Stimulated activated naive B cell treated with anti-CD40 and anti-IgM and Interleukin-4, amounts not matched to agents 10 μg/mL and 1 μg/mL and 100 μg/mL, for 72 hours (primary cell): ENCODE measurements around the gene CRTC3.
"Not testable (repeated sequence)": the region's sequence is repeated elsewhere in the genome, so short reads cannot be mapped to it uniquely, and the experiment has no call there.

Experiments used
- ATAC-seq, 2 donors: fragments of 150-1000 bp; cut with Tn5 transposase; replicated peaks; 2 replicates each; pipeline ENCODE4 v1.10.0; 2021; ENCODE audit warnings: moderate library complexity in 1 of 2
- DNase-seq: peaks from one replicate; pipeline ENCODE4 v3.0.0; 2021
- H3K27ac Mint-ChIP-seq: one replicate; pipeline ENCODE4 v1.8.0; 2022; ENCODE audit warnings: mild to moderate bottlenecking, mixed read lengths
- H3K27me3 Mint-ChIP-seq, 2 donors: one replicate each; pipeline ENCODE4 v1.8.0; 2022; ENCODE audit warnings: mixed read lengths in 2 of 2
- H3K36me3 Mint-ChIP-seq, 2 donors: one replicate each; pipeline ENCODE4 v1.8.0; 2022; ENCODE audit warnings: mixed read lengths in 2 of 2, mild to moderate bottlenecking in 1 of 2
- H3K4me1 Mint-ChIP-seq, 2 donors: one replicate each; pipeline ENCODE4 v1.8.0; 2022; ENCODE audit warnings: mixed read lengths in 2 of 2, mild to moderate bottlenecking in 1 of 2
- H3K4me3 Mint-ChIP-seq, 2 donors: one replicate each; pipeline ENCODE4 v1.8.0; 2022; ENCODE audit warnings: mild to moderate bottlenecking in 2 of 2, mixed read lengths in 2 of 2, moderate library complexity in 1 of 2
- H3K9me3 Mint-ChIP-seq, 2 donors: one replicate each; pipeline ENCODE4 v1.8.0; 2022; ENCODE audit warnings: mixed read lengths in 2 of 2, mild to moderate bottlenecking in 1 of 2

CRTC3 gene

GRCh38 chr15:90644526-90644925 lies 114.8 kb downstream of the CRTC3 start:
- H3K36me3 Mint-ChIP-seq = peaks cover 17 to 34% of the 10 kb centered on the region in 2 donors
- H3K4me3 Mint-ChIP-seq = no peak overlapping the region
- no peak overlapping the region for H3K27ac Mint-ChIP-seq
- ATAC-seq = no peak
- no peaks in the 10 kb centered on the region for H3K9me3 Mint-ChIP-seq
- peaks cover 5 to 17% of the 10 kb centered on the region in 2 donors for H3K27me3 Mint-ChIP-seq
- peaks cover 11 to 12% of the 10 kb centered on the region in 2 donors for H3K4me1 Mint-ChIP-seq
- no peak for DNase-seq

GRCh38 chr15:90644952-90645725 lies 115.4 kb downstream of the CRTC3 start:
- H3K27ac Mint-ChIP-seq = peak overlapping the region; percentile 15
- peaks cover 5 to 22% of the 10 kb centered on the region in 2 donors for H3K27me3 Mint-ChIP-seq
- DNase-seq (no peak), ATAC-seq (no peak)
- H3K4me3 Mint-ChIP-seq = no peak overlapping the region
- no peaks in the 10 kb centered on the region for H3K9me3 Mint-ChIP-seq
- peaks cover 13 to 16% of the 10 kb centered on the region in 2 donors for H3K4me1 Mint-ChIP-seq
- H3K36me3 Mint-ChIP-seq = peaks cover 17 to 34% of the 10 kb centered on the region in 2 donors

GRCh38 chr15:90645873-90646575 lies 116.3 kb downstream of the CRTC3 start:
- ATAC-seq = no peak
- no peak for DNase-seq
- H3K36me3 Mint-ChIP-seq = peaks cover 17 to 29% of the 10 kb centered on the region in 2 donors
- peaks cover 14 to 21% of the 10 kb centered on the region in 2 donors for H3K4me1 Mint-ChIP-seq
- H3K27me3 Mint-ChIP-seq = peaks cover 7 to 24% of the 10 kb centered on the region in 2 donors
- no peak overlapping the region for H3K4me3 Mint-ChIP-seq
- H3K9me3 Mint-ChIP-seq = no peaks in the 10 kb centered on the region
- H3K27ac Mint-ChIP-seq = no peak overlapping the region

- peaks cover 12 to 24% of the 10 kb centered on the region in 2 donors for H3K27me3 Mint-ChIP-seq
- no peak overlapping the region for H3K4me3 Mint-ChIP-seq
- DNase-seq = no peak
- no peak for ATAC-seq
- no peak overlapping the region for H3K27ac Mint-ChIP-seq
- peaks cover 14 to 21% of the 10 kb centered on the region in 2 donors for H3K4me1 Mint-ChIP-seq
- peaks cover 16 to 27% of the 10 kb centered on the region in 2 donors for H3K36me3 Mint-ChIP-seq
- no peaks in the 10 kb centered on the region for H3K9me3 Mint-ChIP-seq
These were observed 117.1 kb downstream of the CRTC3 start for GRCh38 chr15:90646662-90647305.

GRCh38 chr15:90647326-90647725 lies 117.6 kb downstream of the CRTC3 start:
- Mint-ChIP-seq H3K4me1 (peaks cover 14 to 21% of the 10 kb centered on the region in 2 donors), H3K4me3 (no peak overlapping the region), H3K36me3 (peaks cover 11 to 22% of the 10 kb centered on the region in 2 donors), H3K27me3 (peaks cover 12 to 24% of the 10 kb centered on the region in 2 donors), H3K27ac (no peak overlapping the region), H3K9me3 (no peaks in the 10 kb centered on the region)
- ATAC-seq = no peak
- no peak for DNase-seq

GRCh38 chr15:90648137-90649070 lies 118.7 kb downstream of the CRTC3 start:
- Mint-ChIP-seq H3K4me3 (peak overlapping the region; percentile 44 to 72), H3K27ac (peak overlapping the region; percentile 68), H3K27me3 (peaks cover 12 to 31% of the 10 kb centered on the region in 2 donors), H3K9me3 (no peaks in the 10 kb centered on the region), H3K4me1 (peaks cover 12 to 21% of the 10 kb centered on the region in 2 donors), H3K36me3 (peaks cover under 1 to 12% of the 10 kb centered on the region in 2 donors)
- peak; percentile 34 for DNase-seq
- peak; percentile 79 to 83 for ATAC-seq

GRCh38 chr15:90650117-90650955 lies 120.6 kb downstream of the CRTC3 start:
- no peak for ATAC-seq
- Mint-ChIP-seq H3K9me3 (no peaks in the 10 kb centered on the region), H3K4me3 (no peak overlapping the region), H3K4me1 (peaks cover 20 to 29% of the 10 kb centered on the region in 2 donors), H3K36me3 (peaks cover 0 to 4% of the 10 kb centered on the region in 2 donors), H3K27me3 (peaks cover 20 to 40% of the 10 kb centered on the region in 2 donors), H3K27ac (no peak overlapping the region)
- DNase-seq = no peak

- Mint-ChIP-seq H3K9me3 (no peaks in the 10 kb centered on the region), H3K4me3 (no peak overlapping the region), H3K36me3 (peaks cover 0 to 4% of the 10 kb centered on the region in 2 donors), H3K4me1 (peaks cover 20 to 31% of the 10 kb centered on the region in 2 donors), H3K27ac (no peak overlapping the region), H3K27me3 (peaks cover 20 to 47% of the 10 kb centered on the region in 2 donors)
- DNase-seq = no peak
- ATAC-seq = no peak
These were observed 121.4 kb downstream of the CRTC3 start for GRCh38 chr15:90650956-90651689.

- Mint-ChIP-seq H3K36me3 (no peaks in the 10 kb centered on the region), H3K4me1 (peaks cover 29 to 52% of the 10 kb centered on the region in 2 donors), H3K4me3 (peak overlapping the region; percentile 5 to 19), H3K27ac (no peak overlapping the region), H3K9me3 (no peaks in the 10 kb centered on the region), H3K27me3 (peaks cover 22 to 38% of the 10 kb centered on the region in 2 donors)
- ATAC-seq (peak; percentile 54 to 56), DNase-seq (no peak)
These were observed 124.8 kb downstream of the CRTC3 start for GRCh38 chr15:90654233-90655136.

- peak; percentile 32 to 49 for ATAC-seq
- peak overlapping the region; percentile 36 to 44 for H3K4me3 Mint-ChIP-seq
These were observed 127.9 kb downstream of the CRTC3 start for GRCh38 chr15:90657520-90658172.

GRCh38 chr15:90659481-90659880 lies 129.8 kb downstream of the CRTC3 start:
- Mint-ChIP-seq H3K9me3 (no peaks in the 10 kb centered on the region), H3K4me3 (peak overlapping the region; percentile 1 to 22), H3K36me3 (peaks cover 2 to 6% of the 10 kb centered on the region in 2 donors), H3K27ac (peak overlapping the region; percentile 2), H3K27me3 (peaks cover 26 to 35% of the 10 kb centered on the region in 2 donors), H3K4me1 (peaks cover 57 to 86% of the 10 kb centered on the region in 2 donors)
- ATAC-seq (no peak), DNase-seq (no peak)

More at GRCh38 chr15:90657520-90658172, 127.9 kb downstream of the CRTC3 start:
- H3K9me3 Mint-ChIP-seq, H3K27ac Mint-ChIP-seq, DNase-seq, H3K36me3 Mint-ChIP-seq: not testable (repeated sequence)
- Mint-ChIP-seq H3K27me3 (peaks cover 14 to 28% of the 10 kb centered on the region in 2 donors), H3K4me1 (peaks cover 50 to 72% of the 10 kb centered on the region in 2 donors)
